MM.1S (cell line): ENCODE measurements around the gene MPV17.

ENCODE experiments used
- DNase-seq: peaks from one replicate; pipeline ENCODE4 v3.0.0-alpha.2; 2015
- H2AFZ ChIP-seq: fragments of 300-600 bp; sonication (generic); 2 replicates; pipeline ENCODE4 v1.6.0; 2016; ENCODE audit warnings: antibody characterized with exemption, low read length
- H3F3A ChIP-seq: fragments of 300-600 bp; sonication (generic); 2 replicates; pipeline ENCODE4 v1.6.1; 2016; ENCODE audit warnings: mild to moderate bottlenecking, antibody characterized with exemption, low read length, moderate library complexity, mixed read lengths; ENCODE audit not compliant: insufficient read depth
- H3K27ac ChIP-seq: fragments of 300-600 bp; sonication (generic); 2 replicates; pipeline ENCODE4 v1.5.1; 2016; ENCODE audit warnings: mild to moderate bottlenecking, low read length
- H3K27me3 ChIP-seq: fragments of 300-600 bp; sonication (generic); replicated peaks from 2 replicates; pipeline ENCODE4 v1.6.0; 2016; ENCODE audit warnings: low read length; ENCODE audit not compliant: insufficient read depth
- H3K36me3 ChIP-seq: fragments of 300-600 bp; sonication (generic); replicated peaks from 2 replicates; pipeline ENCODE4 v1.6.1; 2016; ENCODE audit warnings: mild to moderate bottlenecking, low read length, mixed read lengths; ENCODE audit not compliant: insufficient read depth
- H3K4me1 ChIP-seq: fragments of 300-600 bp; sonication (generic); 2 replicates; pipeline ENCODE4 v1.6.1; 2016; ENCODE audit warnings: low read length, mixed read lengths
- H3K4me2 ChIP-seq: fragments of 300-600 bp; sonication (generic); 2 replicates; pipeline ENCODE4 v1.6.0; 2016; ENCODE audit warnings: low read depth, low read length
- H3K4me3 ChIP-seq: fragments of 300-600 bp; sonication (generic); 2 replicates; pipeline ENCODE4 v1.5.1; 2016; ENCODE audit warnings: low read length, mixed read lengths
- H3K79me2 ChIP-seq: fragments of 300-600 bp; sonication (generic); 2 replicates; pipeline ENCODE4 v1.6.1; 2016; ENCODE audit warnings: mixed run types, low read length, mixed read lengths
- H3K9ac ChIP-seq: fragments of 300-600 bp; sonication (generic); 2 replicates; pipeline ENCODE4 v1.6.1; 2016; ENCODE audit warnings: low read length, mixed read lengths
- H3K9me2 ChIP-seq: fragments of 300-600 bp; sonication (generic); replicated peaks from 2 replicates; pipeline ENCODE4 v1.6.1; 2016; ENCODE audit warnings: mild to moderate bottlenecking, low read length, mixed read lengths; ENCODE audit not compliant: insufficient read depth
- H3K9me3 ChIP-seq: fragments of 300-600 bp; sonication (generic); replicated peaks from 2 replicates; pipeline ENCODE4 v1.6.1; 2016; ENCODE audit warnings: mild to moderate bottlenecking, low read length, mixed read lengths; ENCODE audit not compliant: insufficient read depth
- H4K20me1 ChIP-seq: fragments of 300-600 bp; sonication (generic); 2 replicates; pipeline ENCODE4 v1.6.1; 2016; ENCODE audit warnings: mild to moderate bottlenecking, low read length, moderate library complexity, mixed read lengths; ENCODE audit not compliant: insufficient read depth
- EZH2 ChIP-seq: fragments of 300-600 bp; sonication (generic); optimal IDR thresholded peaks from 2 replicates; pipeline ENCODE3; 2017; ENCODE audit warnings: low read depth, mild to moderate bottlenecking, antibody characterized with exemption, low read length, mixed read lengths
- EZH2phosphoT487 ChIP-seq: fragments of 300-600 bp; sonication (generic); IDR thresholded peaks from 2 replicates; pipeline ENCODE4 v1.6.1; 2018; ENCODE audit warnings: antibody characterized with exemption, low read length
- TF ChIP-seq, protein P1 (sequence below): fragments of 300-600 bp; sonication (generic); IDR thresholded peaks from 2 replicates; pipeline ENCODE4 v1.5.1; 2016; ENCODE audit warnings: antibody characterized with exemption, low read length, mixed read lengths

MPV17 gene

DNA sequence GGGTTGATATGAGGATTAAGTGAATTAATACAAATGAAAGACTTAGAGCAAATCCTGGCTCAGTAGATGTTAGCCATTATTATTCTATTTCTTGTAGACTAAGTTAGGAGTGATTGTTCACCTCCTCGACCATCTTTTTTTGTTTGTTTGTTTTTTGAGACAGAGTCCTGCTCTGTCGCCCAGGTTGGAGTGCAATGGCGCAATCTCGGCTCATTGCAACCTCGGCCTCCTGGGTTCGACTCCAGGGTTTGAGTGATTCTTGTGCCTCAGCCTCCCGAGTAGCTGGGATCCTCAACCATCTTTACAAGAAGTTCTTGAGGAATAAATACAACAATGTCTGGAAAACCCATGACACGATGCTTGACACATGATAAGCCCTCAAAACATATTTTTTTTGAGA, 28.0 kb downstream of the MPV17 start:
- DNase-seq = no peak
- Histone ChIP-seq H3K9ac (no peak overlapping the region), H3K27ac (no peak overlapping the region), H3K4me2 (no peak overlapping the region), H3K27me3 (no peaks in the 10 kb centered on the region), H4K20me1 (no peaks in the 10 kb centered on the region), H3K79me2 (no peaks in the 10 kb centered on the region), H2AFZ (no peak overlapping the region), H3K9me3 (no peaks in the 10 kb centered on the region), H3K9me2 (no peaks in the 10 kb centered on the region), H3K4me3 (no peak overlapping the region), H3K36me3 (no peaks in the 10 kb centered on the region), H3K4me1 (no peaks in the 10 kb centered on the region), H3F3A (no peaks in the 10 kb centered on the region)
- TF ChIP-seq EZH2 = no peak
- TF ChIP-seq, protein P1, sequence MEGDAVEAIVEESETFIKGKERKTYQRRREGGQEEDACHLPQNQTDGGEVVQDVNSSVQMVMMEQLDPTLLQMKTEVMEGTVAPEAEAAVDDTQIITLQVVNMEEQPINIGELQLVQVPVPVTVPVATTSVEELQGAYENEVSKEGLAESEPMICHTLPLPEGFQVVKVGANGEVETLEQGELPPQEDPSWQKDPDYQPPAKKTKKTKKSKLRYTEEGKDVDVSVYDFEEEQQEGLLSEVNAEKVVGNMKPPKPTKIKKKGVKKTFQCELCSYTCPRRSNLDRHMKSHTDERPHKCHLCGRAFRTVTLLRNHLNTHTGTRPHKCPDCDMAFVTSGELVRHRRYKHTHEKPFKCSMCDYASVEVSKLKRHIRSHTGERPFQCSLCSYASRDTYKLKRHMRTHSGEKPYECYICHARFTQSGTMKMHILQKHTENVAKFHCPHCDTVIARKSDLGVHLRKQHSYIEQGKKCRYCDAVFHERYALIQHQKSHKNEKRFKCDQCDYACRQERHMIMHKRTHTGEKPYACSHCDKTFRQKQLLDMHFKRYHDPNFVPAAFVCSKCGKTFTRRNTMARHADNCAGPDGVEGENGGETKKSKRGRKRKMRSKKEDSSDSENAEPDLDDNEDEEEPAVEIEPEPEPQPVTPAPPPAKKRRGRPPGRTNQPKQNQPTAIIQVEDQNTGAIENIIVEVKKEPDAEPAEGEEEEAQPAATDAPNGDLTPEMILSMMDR = no peak
- TF ChIP-seq EZH2phosphoT487 = no peak

DNA sequence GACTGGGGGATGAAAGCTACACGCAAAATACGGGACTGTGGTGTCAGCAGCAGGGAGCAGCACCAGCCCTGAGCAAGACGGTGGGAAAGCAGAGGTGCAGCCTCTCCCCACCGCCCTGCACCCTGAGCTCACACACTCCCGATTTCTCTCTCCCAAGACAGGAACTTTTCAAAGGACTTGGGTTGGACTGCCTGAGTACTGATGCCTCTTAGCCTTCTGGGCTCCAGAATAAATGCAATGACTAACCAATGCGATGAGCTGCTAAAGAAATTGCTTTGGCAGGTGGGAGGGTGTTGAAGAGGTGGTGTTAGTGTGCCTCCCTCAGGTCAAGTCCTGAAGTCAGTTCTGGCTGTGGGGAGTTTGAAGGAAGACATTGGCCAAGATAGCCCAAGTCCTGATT, 31.0 kb downstream of the MPV17 start:
- no peak overlapping the region for H3K4me2 ChIP-seq
- no peak overlapping the region for H3K9ac ChIP-seq
- H3K79me2 ChIP-seq = no peaks in the 10 kb centered on the region
- H3K27ac ChIP-seq = no peak overlapping the region
- TF ChIP-seq, protein P1 = no peak
- TF ChIP-seq EZH2 (no peak), EZH2phosphoT487 (no peak)
- no peak overlapping the region for H2AFZ ChIP-seq
- no peaks in the 10 kb centered on the region for H4K20me1 ChIP-seq
- H3K9me2 ChIP-seq = no peaks in the 10 kb centered on the region
- no peak for DNase-seq
- H3K4me3 ChIP-seq = no peak overlapping the region
- H3K4me1 ChIP-seq = no peaks in the 10 kb centered on the region
- no peaks in the 10 kb centered on the region for H3K36me3 ChIP-seq
- H3K27me3 ChIP-seq = no peaks in the 10 kb centered on the region
- no peaks in the 10 kb centered on the region for H3K9me3 ChIP-seq
- no peaks in the 10 kb centered on the region for H3F3A ChIP-seq

DNA sequence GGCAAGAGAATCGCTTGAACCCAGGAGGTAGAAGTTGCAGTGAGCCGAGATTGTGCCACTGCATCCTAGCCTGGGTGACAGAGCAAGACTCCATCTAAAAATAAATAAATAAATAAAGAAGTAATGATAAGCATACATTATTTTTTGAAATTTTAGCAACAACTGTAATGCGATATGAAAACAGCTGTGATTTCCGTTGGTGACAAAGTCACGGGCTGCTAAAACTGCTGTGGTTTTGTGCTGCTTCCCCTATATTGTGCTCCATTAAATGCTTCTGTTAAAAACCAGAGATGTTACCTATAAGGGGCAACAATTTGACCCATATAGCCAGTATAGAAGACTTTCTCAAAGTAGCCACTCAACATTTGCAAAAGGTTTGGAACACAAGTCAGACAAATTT, 32.3 kb downstream of the MPV17 start:
- no peak for DNase-seq
- Histone ChIP-seq H3K4me2 (no peak overlapping the region), H3K9me2 (no peaks in the 10 kb centered on the region), H3K4me3 (no peak overlapping the region), H3K27ac (no peak overlapping the region), H3K36me3 (no peaks in the 10 kb centered on the region), H3K27me3 (no peaks in the 10 kb centered on the region), H4K20me1 (no peaks in the 10 kb centered on the region), H3K79me2 (no peaks in the 10 kb centered on the region), H3K4me1 (no peaks in the 10 kb centered on the region), H2AFZ (no peak overlapping the region), H3F3A (no peaks in the 10 kb centered on the region), H3K9me3 (no peaks in the 10 kb centered on the region), H3K9ac (no peak overlapping the region)
- TF ChIP-seq EZH2 = no peak
- TF ChIP-seq EZH2phosphoT487 = no peak
- TF ChIP-seq, protein P1 = no peak
